CD14-positive monocyte (primary cell): ENCODE measurements around the gene CAPG. TPM values are rescaled to one million over a fixed set of nuclear protein-coding genes. Genes with fewer than 3 reads are reported as not detected.

Source experiments
- DNase-seq, 3 donors: peaks; one replicate each; pipeline ENCODE4 v3.0.0-alpha.2; 2011 to 2022
- H2AFZ ChIP-seq: 2 replicates; pipeline ENCODE4 v1.6.0; 2012; ENCODE audit warnings: mild to moderate bottlenecking, low read depth, low read length, inconsistent platforms; ENCODE audit not compliant: insufficient read depth, poor library complexity, severe bottlenecking
- H3K27ac ChIP-seq, 2 donors: 1 replicate in 1 of 2; 2 replicates in 1 of 2; pipeline ENCODE4 v1.5.1; 2012 to 2013; ENCODE audit warnings: low read length in 2 of 2, control low read depth in 1 of 2, inconsistent platforms in 1 of 2, low read depth in 1 of 2, mild to moderate bottlenecking in 1 of 2
- H3K27me3 ChIP-seq, 2 donors: one replicate each; pipeline versions ENCODE4 v1.6.0 to v1.6.1; 2011 to 2013; ENCODE audit warnings: low read length in 2 of 2; ENCODE audit not compliant: control insufficient read depth in 2 of 2, insufficient read depth in 2 of 2
- H3K36me3 ChIP-seq, 2 donors: replicated peaks in 1 of 2; 1 replicate in 1 of 2; 2 replicates in 1 of 2; pipeline versions ENCODE4 v1.5.1 to v1.6.1; 2012 to 2013; ENCODE audit warnings: low read length in 2 of 2, control low read depth in 1 of 2, inconsistent platforms in 1 of 2, mild to moderate bottlenecking in 1 of 2; ENCODE audit not compliant: insufficient read depth in 2 of 2, control insufficient read depth in 1 of 2
- H3K4me1 ChIP-seq, 2 donors: 1 replicate in 1 of 2; 2 replicates in 1 of 2; pipeline versions ENCODE4 v1.5.1 to v1.6.1; 2012 to 2013; ENCODE audit warnings: low read length in 2 of 2, control low read depth in 1 of 2, inconsistent platforms in 1 of 2, mild to moderate bottlenecking in 1 of 2, moderate library complexity in 1 of 2; ENCODE audit not compliant: insufficient read depth in 2 of 2, control insufficient read depth in 1 of 2
- H3K4me2 ChIP-seq: replicated peaks from 2 replicates; pipeline ENCODE3; 2012; ENCODE audit warnings: low read length, moderate library complexity, mild to moderate bottlenecking; ENCODE audit not compliant: poor library complexity, severe bottlenecking; ENCODE audit errors: extremely low read depth
- H3K4me3 ChIP-seq, 3 experiments: fragments of 200-600 bp in 1 of 3; sonication (generic) in 1 of 3; replicated peaks in 1 of 3; 1 replicate in 2 of 3; 2 replicates in 1 of 3; pipeline ENCODE4 v1.5.1; 2011 to 2013; ENCODE audit warnings: low read length in 3 of 3, mild to moderate bottlenecking in 3 of 3, control low read depth in 2 of 3, low read depth in 2 of 3, inconsistent platforms in 1 of 3, moderate library complexity in 1 of 3
- H3K79me2 ChIP-seq: 2 replicates; pipeline ENCODE4 v1.6.0; 2012; ENCODE audit warnings: mild to moderate bottlenecking, control low read depth, inconsistent platforms, low read length, moderate library complexity; ENCODE audit not compliant: insufficient read depth
- H3K9ac ChIP-seq: 2 replicates; pipeline ENCODE4 v1.6.0; 2017; ENCODE audit warnings: low read length, mild to moderate bottlenecking; ENCODE audit not compliant: insufficient read depth, poor library complexity, severe bottlenecking
- H3K9me3 ChIP-seq, 2 donors: replicated peaks in 1 of 2; 1 replicate in 1 of 2; 2 replicates in 1 of 2; pipeline versions ENCODE4 v1.5.1 to v1.6.1; 2012 to 2013; ENCODE audit warnings: low read length in 2 of 2, control low read depth in 1 of 2; ENCODE audit not compliant: control insufficient read depth in 1 of 2, insufficient read depth in 1 of 2
- H4K20me1 ChIP-seq: 2 replicates; pipeline ENCODE4 v1.6.0; 2012; ENCODE audit warnings: mild to moderate bottlenecking, low read length, control low read depth, moderate library complexity; ENCODE audit not compliant: insufficient read depth
- H3K27ac Mint-ChIP-seq, 7 donors: one replicate each; pipeline ENCODE4 v1.8.0; 2020; ENCODE audit warnings: mild to moderate bottlenecking in 7 of 7, mixed read lengths in 7 of 7, moderate library complexity in 6 of 7, inconsistent platforms in 2 of 7
- H3K27me3 Mint-ChIP-seq, 3 donors: one replicate each; pipeline ENCODE4 v1.8.0; 2021 to 2022; ENCODE audit warnings: low read depth in 3 of 3, mild to moderate bottlenecking in 3 of 3, mixed read lengths in 3 of 3, moderate library complexity in 3 of 3, inconsistent platforms in 1 of 3
- H3K36me3 Mint-ChIP-seq, 2 donors: one replicate each; pipeline ENCODE4 v1.8.0; 2020; ENCODE audit warnings: mixed read lengths in 2 of 2, inconsistent platforms in 1 of 2, mild to moderate bottlenecking in 1 of 2
- H3K4me1 Mint-ChIP-seq: one replicate; pipeline ENCODE4 v1.8.0; 2020; ENCODE audit warnings: mild to moderate bottlenecking, mixed read lengths
- H3K4me3 Mint-ChIP-seq, 2 donors: one replicate each; pipeline ENCODE4 v1.8.0; 2020; ENCODE audit warnings: mild to moderate bottlenecking in 2 of 2, mixed read lengths in 2 of 2, moderate library complexity in 1 of 2
- H3K9me3 Mint-ChIP-seq, 7 donors: one replicate each; pipeline ENCODE4 v1.8.0; 2020 to 2022; ENCODE audit warnings: mixed read lengths in 7 of 7, mild to moderate bottlenecking in 6 of 7, moderate library complexity in 6 of 7, inconsistent platforms in 2 of 7
- CTCF ChIP-seq: fragments of 200-600 bp; IDR thresholded peaks from one replicate; pipeline ENCODE4 v1.8.0; 2022; ENCODE audit warnings: antibody characterized with exemption, mild to moderate bottlenecking
- WGBS: methylation state at CpG from one replicate; pipeline ENCODE4 v1.1.5; 2013; ENCODE audit warnings: missing lambda C conversion rate; ENCODE audit not compliant: insufficient coverage; 5-methylcytosine and 5-hydroxymethylcytosine counted together
- intact Hi-C, 2 donors: fragments of 100-400 bp; cut with micrococcal nuclease; formaldehyde crosslinking; loops; one replicate each; pipeline versions ENCODE4 v1.15.0 to v1.15.1; 2023
- polyA plus RNA-seq, 3 donors: library from polyadenylated mRNA; depleted of rRNA in 1 of 3; unstranded in 2 of 3; stranded (reverse) in 1 of 3; fragments of 300-500 nt in 2 of 3; fragments of >200 nt in 1 of 3; fragmentation: Illumina TruSeq in 2 of 3; gene quantifications; 1 replicate in 2 of 3; 2 replicates in 1 of 3; pipeline ENCODE4 v1.2.3, GENCODE V29; 2012 to 2021

CAPG gene
- polyA plus RNA-seq, 3 donors: 474 to 847 (median 631) TPM

- Mint-ChIP-seq H3K4me3 (no peak overlapping the region), H3K4me1 (peaks cover 6% of the 10 kb centered on the region), H3K36me3 (no peaks in the 10 kb centered on the region), H3K27ac (no peak overlapping the region), H3K9me3 (no peaks in the 10 kb centered on the region), H3K27me3 (peaks cover 0 to 3% (median 1%) of the 10 kb centered on the region in 3 donors)
- no peak for DNase-seq
- Histone ChIP-seq H3K4me3 (no peak overlapping the region), H3K36me3 (no peaks in the 10 kb centered on the region), H3K9ac (no peak overlapping the region), H3K79me2 (no peaks in the 10 kb centered on the region), H3K27ac (no peak overlapping the region), H3K4me2 (no peak overlapping the region), H3K4me1 (peaks cover 0 to 3% of the 10 kb centered on the region in 2 donors), H4K20me1 (no peaks in the 10 kb centered on the region), H3K9me3 (no peaks in the 10 kb centered on the region), H3K27me3 (no peaks in the 10 kb centered on the region), H2AFZ (no peak overlapping the region)
- WGBS: 91% methylated on average over 5 of the region's 7 CpGs
- intact Hi-C loops: no loop called here
- TF ChIP-seq CTCF: no peak
These were observed 39.0 kb upstream of the CAPG start for GRCh38 chr2:85449214-85449588.

- no peaks in the 10 kb centered on the region for H4K20me1 ChIP-seq
- intact Hi-C loops: no loop called here
- no peak for TF ChIP-seq CTCF
- Mint-ChIP-seq H3K4me1 (peaks cover 6% of the 10 kb centered on the region), H3K9me3 (no peaks in the 10 kb centered on the region), H3K36me3 (no peaks in the 10 kb centered on the region), H3K4me3 (no peak overlapping the region), H3K27ac (peak overlapping the region in 2 of 7 donors; percentile 34 to 70), H3K27me3 (peaks cover 0 to 3% (median 1%) of the 10 kb centered on the region in 3 donors)
- no CpG with 5 or more reads among the region's 8 CpGs for WGBS
- no peak for DNase-seq
- H3K79me2 ChIP-seq: no peaks in the 10 kb centered on the region
- peaks cover 0 to 3% of the 10 kb centered on the region in 2 donors for H3K4me1 ChIP-seq
- no peaks in the 10 kb centered on the region for H3K27me3 ChIP-seq
- no peak overlapping the region for H3K27ac ChIP-seq
- no peak overlapping the region for H3K4me2 ChIP-seq
- H3K9ac ChIP-seq: no peak overlapping the region
- H3K4me3 ChIP-seq: no peak overlapping the region
- H3K9me3 ChIP-seq: no peaks in the 10 kb centered on the region
- no peak overlapping the region for H2AFZ ChIP-seq
- no peaks in the 10 kb centered on the region for H3K36me3 ChIP-seq
These were observed 38.5 kb upstream of the CAPG start for GRCh38 chr2:85448461-85449213.
